Choroid plexus epithelial cell (primary cell): ENCODE results near the gene PDE6C.

Experiments used
- DNase-seq: peaks from one replicate; pipeline ENCODE4 v3.0.0-alpha.2; 2010; ENCODE audit warnings: low read depth
- H3K4me3 ChIP-seq: 2 replicates; pipeline ENCODE4 v1.5.1; 2011; ENCODE audit warnings: low read depth, mild to moderate bottlenecking, control low read depth, low read length, moderate library complexity
- TF ChIP-seq, protein P1 (sequence below): conservative IDR thresholded peaks from 2 replicates; pipeline ENCODE4 v1.5.1; 2011; ENCODE audit warnings: low read depth, mild to moderate bottlenecking, control low read depth, inconsistent platforms, low read length, moderate library complexity

PDE6C gene

DNA sequence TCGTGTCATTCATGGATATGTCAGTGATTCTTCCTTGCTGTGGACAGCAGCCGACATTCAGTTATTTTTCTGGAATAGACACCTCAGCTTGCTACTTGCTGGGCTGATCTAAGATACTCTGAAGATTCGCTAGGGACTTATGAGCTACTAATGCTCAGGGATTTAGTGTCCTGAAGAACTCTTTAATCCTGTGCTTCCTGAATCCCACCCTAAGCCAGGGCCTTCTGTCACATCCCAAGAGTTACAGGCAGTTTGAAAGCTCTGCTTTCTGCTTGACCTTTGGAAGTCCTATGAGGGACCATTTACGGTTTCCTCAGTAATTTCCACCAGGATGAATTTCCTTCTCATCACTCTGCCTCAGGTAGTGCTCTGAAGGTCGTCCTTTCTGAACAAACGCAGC lies at the start of gene PDE6C:
Gene PDE6C, plus strand, starts transcription at position 227 of the 400 bp plus-strand sequence. CDS start 189 bp downstream, outside the sequence.
- no peak within 1 kb of the TSS for H3K4me3 ChIP-seq
- DNase-seq = no peak
- TF ChIP-seq, protein P1, sequence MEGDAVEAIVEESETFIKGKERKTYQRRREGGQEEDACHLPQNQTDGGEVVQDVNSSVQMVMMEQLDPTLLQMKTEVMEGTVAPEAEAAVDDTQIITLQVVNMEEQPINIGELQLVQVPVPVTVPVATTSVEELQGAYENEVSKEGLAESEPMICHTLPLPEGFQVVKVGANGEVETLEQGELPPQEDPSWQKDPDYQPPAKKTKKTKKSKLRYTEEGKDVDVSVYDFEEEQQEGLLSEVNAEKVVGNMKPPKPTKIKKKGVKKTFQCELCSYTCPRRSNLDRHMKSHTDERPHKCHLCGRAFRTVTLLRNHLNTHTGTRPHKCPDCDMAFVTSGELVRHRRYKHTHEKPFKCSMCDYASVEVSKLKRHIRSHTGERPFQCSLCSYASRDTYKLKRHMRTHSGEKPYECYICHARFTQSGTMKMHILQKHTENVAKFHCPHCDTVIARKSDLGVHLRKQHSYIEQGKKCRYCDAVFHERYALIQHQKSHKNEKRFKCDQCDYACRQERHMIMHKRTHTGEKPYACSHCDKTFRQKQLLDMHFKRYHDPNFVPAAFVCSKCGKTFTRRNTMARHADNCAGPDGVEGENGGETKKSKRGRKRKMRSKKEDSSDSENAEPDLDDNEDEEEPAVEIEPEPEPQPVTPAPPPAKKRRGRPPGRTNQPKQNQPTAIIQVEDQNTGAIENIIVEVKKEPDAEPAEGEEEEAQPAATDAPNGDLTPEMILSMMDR = no peak

DNA sequence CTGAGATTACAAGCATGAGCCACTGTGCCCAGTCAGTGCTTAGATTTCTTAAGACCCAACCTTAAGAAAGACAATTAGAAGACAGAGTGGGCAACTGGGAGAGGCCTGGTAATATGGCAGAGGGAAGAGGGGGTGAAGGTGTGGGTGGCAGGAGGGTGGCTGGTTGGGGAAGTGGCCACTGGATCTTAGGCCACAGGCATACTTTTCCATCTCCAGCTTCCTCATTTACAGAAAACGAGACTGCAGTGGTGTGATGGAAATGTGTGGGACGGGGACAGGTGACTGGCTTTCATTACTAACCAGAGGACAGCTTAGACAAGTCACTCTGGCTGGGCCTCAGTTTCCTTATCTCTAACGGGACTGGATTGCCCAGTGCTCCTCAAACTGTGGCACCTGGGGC lies 46.9 kb upstream of the PDE6C start:
- no peak overlapping the region for H3K4me3 ChIP-seq
- TF ChIP-seq, protein P1 = no peak
- no peak for DNase-seq

DNA sequence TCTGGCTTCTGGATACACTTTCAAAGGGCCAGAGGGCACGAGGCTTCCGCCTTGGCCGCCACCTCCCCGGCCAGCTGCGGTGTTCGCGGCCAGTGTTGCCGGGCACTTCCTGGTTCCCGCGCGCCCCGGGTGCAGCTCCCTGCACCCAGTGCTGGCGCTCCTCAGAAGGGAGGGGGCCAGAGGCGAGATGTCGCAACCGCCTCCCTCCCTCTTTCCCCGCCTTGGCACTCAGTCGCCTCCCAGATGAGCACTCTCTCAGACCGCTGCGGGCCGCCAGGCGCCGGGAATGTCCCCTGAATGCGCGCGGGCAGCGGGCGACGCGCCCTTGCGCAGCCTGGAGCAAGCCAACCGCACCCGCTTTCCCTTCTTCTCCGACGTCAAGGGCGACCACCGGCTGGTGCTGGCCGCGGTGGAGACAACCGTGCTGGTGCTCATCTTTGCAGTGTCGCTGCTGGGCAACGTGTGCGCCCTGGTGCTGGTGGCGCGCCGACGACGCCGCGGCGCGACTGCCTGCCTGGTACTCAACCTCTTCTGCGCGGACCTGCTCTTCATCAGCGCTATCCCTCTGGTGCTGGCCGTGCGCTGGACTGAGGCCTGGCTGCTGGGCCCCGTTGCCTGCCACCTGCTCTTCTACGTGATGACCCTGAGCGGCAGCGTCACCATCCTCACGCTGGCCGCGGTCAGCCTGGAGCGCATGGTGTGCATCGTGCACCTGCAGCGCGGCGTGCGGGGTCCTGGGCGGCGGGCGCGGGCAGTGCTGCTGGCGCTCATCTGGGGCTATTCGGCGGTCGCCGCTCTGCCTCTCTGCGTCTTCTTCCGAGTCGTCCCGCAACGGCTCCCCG lies 45.7 kb upstream of the PDE6C start, which contains the start of gene FFAR4:
Gene FFAR4, plus strand, starts transcription at position 231 of the 842 bp plus-strand sequence. Its CDS starts 56 bp downstream, at position 287.
- DNase-seq = no peak
- H3K4me3 ChIP-seq = no peak within 1 kb of the TSS

DNA sequence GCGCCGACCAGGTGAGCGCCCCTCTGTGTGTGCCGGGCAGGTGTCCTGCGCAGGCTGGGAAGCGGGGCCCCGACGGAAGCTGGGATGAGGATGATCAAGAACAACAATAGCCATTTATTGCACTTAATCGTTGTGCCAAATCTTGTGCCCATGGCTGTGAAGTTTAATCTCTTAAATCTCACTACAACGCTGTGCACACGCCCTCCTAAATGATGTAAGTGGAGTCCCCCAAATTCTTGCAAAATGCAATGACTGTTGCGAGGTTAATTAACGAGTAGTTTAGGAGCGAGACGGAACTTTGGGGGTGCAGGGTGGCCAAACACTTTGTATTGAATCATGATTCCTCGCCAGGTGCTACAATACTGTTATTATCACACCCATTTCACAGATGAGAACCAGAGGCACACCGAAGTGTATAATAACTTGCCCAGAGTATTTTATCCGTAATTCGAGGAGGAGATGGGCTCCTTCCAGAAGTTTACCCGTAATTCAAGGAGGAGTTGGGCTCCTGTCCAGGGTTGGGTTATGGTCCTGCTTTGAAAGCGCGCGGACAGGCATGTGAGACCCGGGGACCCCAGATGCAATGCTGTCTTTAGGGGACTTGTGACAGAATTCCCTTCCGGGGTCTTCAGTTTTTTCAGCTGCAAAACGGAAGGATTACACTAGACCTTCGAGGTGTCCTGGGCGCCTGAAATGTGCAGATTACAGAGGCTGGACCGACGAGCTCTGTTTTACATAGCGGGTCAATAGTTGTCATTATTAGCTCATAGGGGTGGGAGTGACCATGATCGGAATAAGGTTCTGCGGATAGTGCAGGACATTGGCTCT lies 44.8 kb upstream of the PDE6C start:
- TF ChIP-seq, protein P1 = no peak
- DNase-seq = no peak
- H3K4me3 ChIP-seq = no peak overlapping the region

More for the DNA sequence above, 45.7 kb upstream of the PDE6C start, which contains the start of gene FFAR4:
- TF ChIP-seq, protein P1 = no peak

DNA sequence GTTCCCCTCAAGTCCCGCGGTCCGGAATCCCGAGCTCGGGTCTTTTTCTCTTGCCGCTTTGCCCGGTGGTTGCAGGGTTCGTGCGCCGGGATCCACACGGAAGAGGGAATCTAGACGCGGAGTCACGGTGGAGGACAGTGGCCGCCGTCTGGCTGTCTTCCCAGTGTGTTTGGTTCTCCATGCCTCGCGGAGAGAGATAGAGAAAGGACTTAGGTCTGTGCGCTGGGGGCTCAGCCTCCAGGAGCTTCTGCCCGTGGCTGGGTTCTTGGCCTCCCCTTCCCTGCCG lies 44.3 kb upstream of the PDE6C start:
- no peak for DNase-seq
- TF ChIP-seq, protein P1 = no peak
- no peak overlapping the region for H3K4me3 ChIP-seq

DNA sequence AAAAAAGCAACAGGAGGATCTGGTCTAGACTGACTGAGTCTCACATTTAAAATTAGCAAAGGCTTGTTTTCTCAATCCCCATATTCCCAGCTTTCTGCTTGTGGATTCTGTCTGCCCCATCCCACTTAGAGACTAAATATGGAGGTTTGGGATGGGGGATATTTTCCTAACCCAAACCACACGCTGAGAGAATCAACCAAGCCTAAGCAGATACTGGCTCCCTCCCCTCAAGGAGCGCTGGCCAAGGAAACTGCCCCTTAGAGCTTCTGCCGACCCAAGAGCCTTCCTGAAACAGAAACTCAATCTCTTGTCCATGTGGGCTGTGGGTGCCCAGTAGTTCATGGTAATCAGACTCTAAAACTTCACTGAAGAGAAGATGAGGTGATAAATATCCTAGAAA lies 42.0 kb upstream of the PDE6C start:
- no peak overlapping the region for H3K4me3 ChIP-seq
- TF ChIP-seq, protein P1 = no peak
- DNase-seq = no peak

DNA sequence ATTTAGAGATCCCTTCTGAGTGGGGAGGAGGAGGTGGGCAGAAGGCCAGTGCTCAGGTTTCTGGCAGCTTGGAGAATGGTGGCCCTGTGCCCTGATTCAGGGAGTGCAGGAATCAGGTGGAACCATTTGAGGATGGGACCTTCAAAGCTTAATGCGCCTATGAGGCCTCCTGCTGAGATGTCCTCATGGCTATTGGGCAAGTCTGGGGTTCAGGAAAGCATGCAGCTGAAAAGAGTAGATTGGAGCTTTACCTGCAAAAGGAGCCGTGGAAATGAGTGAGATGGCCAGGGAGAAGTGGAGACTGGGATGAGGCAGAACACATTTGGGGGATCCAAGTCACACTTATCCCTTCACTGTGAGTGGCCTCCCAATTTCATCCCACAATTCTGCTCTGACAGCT lies 39.7 kb upstream of the PDE6C start:
- no peak for DNase-seq
- TF ChIP-seq, protein P1 = no peak
- no peak overlapping the region for H3K4me3 ChIP-seq
